ENCODE data around the gene CR1. TPM values are rescaled to one million over a fixed set of nuclear protein-coding genes. Genes with fewer than 3 reads are reported as not detected.

The CR1 gene
- polyA plus RNA-seq, 1 donor (not counting 4 experiments of a cell fraction or from before 2014, with no cell fraction given): 0.09 TPM

DNA sequence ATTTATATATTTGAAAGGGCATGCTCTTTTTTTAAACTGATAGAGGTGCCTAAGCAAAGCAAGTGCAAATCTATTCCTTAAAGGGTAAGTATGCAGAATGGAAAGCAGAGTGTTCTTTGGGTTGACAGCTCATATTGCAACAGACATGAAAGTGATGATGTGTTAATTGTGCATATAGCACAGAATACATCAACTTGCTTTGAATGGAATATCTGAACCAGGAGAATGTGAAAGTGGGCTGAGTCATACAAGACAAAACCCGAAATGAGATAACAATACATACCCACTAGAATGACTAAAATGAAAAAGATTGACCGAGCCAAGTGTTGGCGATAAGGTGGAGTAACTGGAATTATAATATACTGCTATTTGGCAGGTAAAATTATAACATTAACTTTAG lies 4.3 kb downstream of the CR1 start:
- no peaks in the 10 kb centered on the region for H3K79me2 ChIP-seq (ENCODE audit: control insufficient read depth, insufficient read depth, low read length)
- H3K4me2 ChIP-seq (ENCODE audit: control insufficient read depth, extremely low read depth, insufficient read depth, low read depth, low read length): no peak overlapping the region
- no peak overlapping the region for H2AFZ ChIP-seq (ENCODE audit: control insufficient read depth, low read length)
- TF ChIP-seq CTCF (optimal IDR thresholded peaks at IDR 0.05 in 1 of 3, IDR thresholded peaks at IDR 0.05 in 1 of 3, conservative IDR thresholded peaks at IDR 0.05 in 1 of 3; ENCODE audit: extremely low read depth in 1 of 3, insufficient read depth in 2 of 3, low read length in 3 of 3): no peak
- TF ChIP-seq EZH2 (IDR thresholded peaks at IDR 0.05; ENCODE audit: low read length): no peak
- H3K4me3 ChIP-seq (ENCODE audit: control insufficient read depth in 2 of 3, extremely low read depth in 1 of 3, insufficient read depth in 2 of 3, low read depth in 1 of 3, low read length in 3 of 3): no peak overlapping the region
- no peaks in the 10 kb centered on the region for H3K9me3 ChIP-seq (ENCODE audit: control insufficient read depth, low read depth, low read length)
- no peak for FAIRE-seq
- DNase-seq (ENCODE audit: low read depth, low spot score): no peak
- H4K20me1 ChIP-seq (ENCODE audit: control insufficient read depth, extremely low read depth, insufficient read depth, low read length): no peaks in the 10 kb centered on the region
- H3K9me1 ChIP-seq (ENCODE audit: control insufficient read depth, extremely low read depth, insufficient read depth, low read length): no peaks in the 10 kb centered on the region
- dilution Hi-C loops (cut with MboI; ENCODE audit: extremely low pct_ligation_motif_present, low sequenced_read_pairs): no loop called here
- peaks cover 53% of the 10 kb centered on the region for H3K27me3 ChIP-seq (ENCODE audit: control insufficient read depth, extremely low read depth, insufficient read depth, low read length)
- no peaks in the 10 kb centered on the region for H3K4me1 ChIP-seq (ENCODE audit: control insufficient read depth, extremely low read depth, insufficient read depth, low read length)
- no peak overlapping the region for H3K27ac ChIP-seq (ENCODE audit: control insufficient read depth, insufficient read depth, low read length)
- H3K36me3 ChIP-seq (ENCODE audit: control insufficient read depth in 2 of 2, extremely low read depth in 1 of 2, insufficient read depth in 2 of 2, low read length in 2 of 2): no peaks in the 10 kb centered on the region
- no peak overlapping the region for H3K9ac ChIP-seq (ENCODE audit: control insufficient read depth, extremely low read depth, insufficient read depth, low read length)

- no peak for TF ChIP-seq EZH2 (IDR thresholded peaks at IDR 0.05; ENCODE audit: low read length)
- TF ChIP-seq CTCF (optimal IDR thresholded peaks at IDR 0.05 in 1 of 3, IDR thresholded peaks at IDR 0.05 in 1 of 3, conservative IDR thresholded peaks at IDR 0.05 in 1 of 3; ENCODE audit: extremely low read depth in 1 of 3, insufficient read depth in 2 of 3, low read length in 3 of 3): no peak
- Histone ChIP-seq H3K9me3 (ENCODE audit: control insufficient read depth, low read depth, low read length) (no peaks in the 10 kb centered on the region), H3K9ac (ENCODE audit: control insufficient read depth, extremely low read depth, insufficient read depth, low read length) (no peak overlapping the region), H3K27me3 (ENCODE audit: control insufficient read depth, extremely low read depth, insufficient read depth, low read length) (peaks cover 45% of the 10 kb centered on the region), H3K36me3 (ENCODE audit: control insufficient read depth in 2 of 2, extremely low read depth in 1 of 2, insufficient read depth in 2 of 2, low read length in 2 of 2) (no peaks in the 10 kb centered on the region), H3K79me2 (ENCODE audit: control insufficient read depth, insufficient read depth, low read length) (no peaks in the 10 kb centered on the region), H3K4me1 (ENCODE audit: control insufficient read depth, extremely low read depth, insufficient read depth, low read length) (no peaks in the 10 kb centered on the region), H3K4me2 (ENCODE audit: control insufficient read depth, extremely low read depth, insufficient read depth, low read depth, low read length) (no peak overlapping the region), H3K4me3 (ENCODE audit: control insufficient read depth in 2 of 3, extremely low read depth in 1 of 3, insufficient read depth in 2 of 3, low read depth in 1 of 3, low read length in 3 of 3) (no peak overlapping the region), H2AFZ (ENCODE audit: control insufficient read depth, low read length) (no peak overlapping the region), H3K9me1 (ENCODE audit: control insufficient read depth, extremely low read depth, insufficient read depth, low read length) (no peaks in the 10 kb centered on the region), H4K20me1 (ENCODE audit: control insufficient read depth, extremely low read depth, insufficient read depth, low read length) (no peaks in the 10 kb centered on the region), H3K27ac (ENCODE audit: control insufficient read depth, insufficient read depth, low read length) (no peak overlapping the region)
- DNase-seq (ENCODE audit: low read depth, low spot score) (no peak), FAIRE-seq (no peak)
- dilution Hi-C loops (cut with MboI; ENCODE audit: extremely low pct_ligation_motif_present, low sequenced_read_pairs): no loop called here
Measured at GRCh38 chr1:207501071-207501470, 5.1 kb downstream of the CR1 start.

All from keratinocyte (primary cell).